Measurements from ENCODE around the gene PRDM11.

PRDM11 gene

DNA sequence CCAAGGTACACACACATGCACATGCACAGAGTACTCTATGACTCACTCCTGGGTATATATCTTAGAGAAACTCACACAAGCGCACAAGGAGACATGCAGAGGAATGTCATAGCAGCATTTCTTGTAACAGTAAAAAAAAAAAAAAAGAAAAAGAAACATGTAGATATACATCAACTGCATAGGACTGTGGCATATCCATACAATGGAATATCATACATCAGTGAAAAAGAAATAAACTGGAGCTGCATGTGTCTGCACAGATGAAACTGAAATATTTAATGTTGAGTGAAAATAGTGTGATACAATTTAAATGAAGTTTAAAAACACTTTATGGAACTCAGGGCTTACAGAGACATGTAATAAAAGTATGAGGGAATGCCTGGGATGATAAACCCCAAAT, 93.3 kb downstream of the PRDM11 start:
- H3K4me3 ChIP-seq (ENCODE audit: low read depth, low read length, poor library complexity, severe bottlenecking), result no peak overlapping the region
- no peaks in the 10 kb centered on the region for H3K79me2 ChIP-seq (ENCODE audit: insufficient read depth, low read length)
- H3K9me2 ChIP-seq (ENCODE audit: low read depth, low read length), result no peaks in the 10 kb centered on the region
- H3K36me3 ChIP-seq (ENCODE audit: insufficient read depth, low read length), result no peaks in the 10 kb centered on the region
- H2AFZ ChIP-seq (ENCODE audit: low read length), result no peak overlapping the region
- no peak overlapping the region for H3K27ac ChIP-seq (ENCODE audit: low read depth, low read length, poor library complexity, severe bottlenecking)
- H3K4me2 ChIP-seq (ENCODE audit: low read length), result no peak overlapping the region
- TF ChIP-seq EZH2 (IDR thresholded peaks at IDR 0.05; ENCODE audit: borderline replicate concordance, low read length), result no peak
- no peak for TF ChIP-seq CTCF (IDR thresholded peaks at IDR 0.05; ENCODE audit: low read length)
- no peak overlapping the region for H3K9ac ChIP-seq (ENCODE audit: low read length)
- H4K20me1 ChIP-seq (ENCODE audit: insufficient read depth, low read length), result no peaks in the 10 kb centered on the region
- no peaks in the 10 kb centered on the region for H3K4me1 ChIP-seq (ENCODE audit: insufficient read depth, low read length, severe bottlenecking)
- H3K27me3 ChIP-seq (ENCODE audit: insufficient read depth, low read length), result no peaks in the 10 kb centered on the region; the same call in none of the 2 replicates
- H3K9me3 ChIP-seq (ENCODE audit: low read length), result no peaks in the 10 kb centered on the region
- no peaks in the 10 kb centered on the region for H3F3A ChIP-seq (ENCODE audit: insufficient read depth, low read length)

DNA sequence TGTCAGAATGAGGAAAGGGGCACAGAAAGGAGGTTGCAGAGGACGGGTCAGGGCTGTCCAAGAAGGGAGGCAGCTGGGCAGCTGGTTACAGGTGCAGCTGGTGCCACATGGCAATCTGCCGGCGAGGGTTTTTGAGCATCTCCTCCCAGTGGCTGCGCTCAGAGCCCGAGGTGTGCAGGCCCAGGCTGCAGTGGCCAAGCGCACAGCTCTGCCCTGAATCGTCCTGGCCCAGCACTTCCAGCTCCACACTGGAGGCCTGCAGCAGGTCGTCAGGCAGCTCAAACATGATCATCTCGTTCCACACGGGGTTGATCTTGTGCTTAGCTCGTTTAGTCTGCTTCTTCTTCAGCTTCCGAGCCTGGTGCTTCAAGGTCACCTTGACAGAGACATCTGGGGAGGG, 97.5 kb downstream of the PRDM11 start:
- Histone ChIP-seq H3K4me1 (ENCODE audit: insufficient read depth, low read length, severe bottlenecking) (no peaks in the 10 kb centered on the region), H3F3A (ENCODE audit: insufficient read depth, low read length) (no peaks in the 10 kb centered on the region), H3K36me3 (ENCODE audit: insufficient read depth, low read length) (no peaks in the 10 kb centered on the region), H3K9ac (ENCODE audit: low read length) (no peak overlapping the region), H3K9me2 (ENCODE audit: low read depth, low read length) (no peaks in the 10 kb centered on the region), H3K27ac (ENCODE audit: low read depth, low read length, poor library complexity, severe bottlenecking) (no peak overlapping the region), H3K4me2 (ENCODE audit: low read length) (no peak overlapping the region), H3K9me3 (ENCODE audit: low read length) (no peaks in the 10 kb centered on the region), H3K4me3 (ENCODE audit: low read depth, low read length, poor library complexity, severe bottlenecking) (no peak overlapping the region), H3K79me2 (ENCODE audit: insufficient read depth, low read length) (no peaks in the 10 kb centered on the region), H2AFZ (ENCODE audit: low read length) (no peak overlapping the region), H4K20me1 (ENCODE audit: insufficient read depth, low read length) (no peaks in the 10 kb centered on the region), H3K27me3 (ENCODE audit: insufficient read depth, low read length) (no peaks in the 10 kb centered on the region; the same call in none of the 2 replicates)
- TF ChIP-seq EZH2 (IDR thresholded peaks at IDR 0.05; ENCODE audit: borderline replicate concordance, low read length) (no peak), CTCF (IDR thresholded peaks at IDR 0.05; ENCODE audit: low read length) (no peak)

GRCh38 chr11:45245218-45246045, 99.0 kb downstream of the PRDM11 start:
- Histone ChIP-seq H3K4me3 (ENCODE audit: low read depth, low read length, poor library complexity, severe bottlenecking) (no peak overlapping the region), H3K36me3 (ENCODE audit: insufficient read depth, low read length) (no peaks in the 10 kb centered on the region), H2AFZ (ENCODE audit: low read length) (no peak overlapping the region), H4K20me1 (ENCODE audit: insufficient read depth, low read length) (no peaks in the 10 kb centered on the region), H3K27me3 (ENCODE audit: insufficient read depth, low read length) (no peaks in the 10 kb centered on the region; the same call in none of the 2 replicates), H3K9me2 (ENCODE audit: low read depth, low read length) (no peaks in the 10 kb centered on the region), H3K27ac (ENCODE audit: low read depth, low read length, poor library complexity, severe bottlenecking) (no peak overlapping the region), H3K4me1 (ENCODE audit: insufficient read depth, low read length, severe bottlenecking) (no peaks in the 10 kb centered on the region), H3K9ac (ENCODE audit: low read length) (no peak overlapping the region), H3K79me2 (ENCODE audit: insufficient read depth, low read length) (no peaks in the 10 kb centered on the region), H3K9me3 (ENCODE audit: low read length) (no peaks in the 10 kb centered on the region), H3K4me2 (ENCODE audit: low read length) (no peak overlapping the region), H3F3A (ENCODE audit: insufficient read depth, low read length) (no peaks in the 10 kb centered on the region)
- TF ChIP-seq EZH2 (IDR thresholded peaks at IDR 0.05; ENCODE audit: borderline replicate concordance, low read length), result no peak
- no peak for TF ChIP-seq CTCF (IDR thresholded peaks at IDR 0.05; ENCODE audit: low read length)

Measured in OCI-LY1 (cell line).